HG03097 (cell line): ENCODE results near the gene GPN1.
"Not testable (repeated sequence)": the region's sequence is repeated elsewhere in the genome, so short reads cannot be mapped to it uniquely, and the experiment has no call there.

Source experiments
- ATAC-seq: cut with Tn5 transposase; IDR thresholded peaks from one replicate; pipeline ENCODE4 v1.9.1; 2021; ENCODE audit not compliant: unreplicated experiment, low FRiP score

Gene GPN1

DNA sequence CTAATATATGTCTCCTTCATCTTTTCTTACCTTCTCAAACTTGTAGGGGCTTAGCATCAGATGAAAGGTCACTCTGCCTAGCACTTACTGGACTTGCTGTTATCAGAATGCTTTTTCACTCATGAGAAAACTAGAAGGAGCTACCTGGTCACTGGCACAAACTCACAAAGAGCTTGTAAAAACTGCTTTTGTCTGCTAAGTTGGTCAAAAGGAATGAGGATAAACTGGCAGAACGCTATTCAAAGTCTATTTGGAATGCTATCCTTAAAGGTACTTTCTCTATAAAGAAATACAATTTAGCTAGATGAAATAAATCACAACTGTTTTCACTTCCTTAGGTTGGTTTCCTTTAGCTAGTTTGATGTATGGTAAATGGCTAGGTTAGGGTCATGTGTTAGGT, 2.5 kb upstream of the GPN1 start:
- not testable (repeated sequence) for ATAC-seq

DNA sequence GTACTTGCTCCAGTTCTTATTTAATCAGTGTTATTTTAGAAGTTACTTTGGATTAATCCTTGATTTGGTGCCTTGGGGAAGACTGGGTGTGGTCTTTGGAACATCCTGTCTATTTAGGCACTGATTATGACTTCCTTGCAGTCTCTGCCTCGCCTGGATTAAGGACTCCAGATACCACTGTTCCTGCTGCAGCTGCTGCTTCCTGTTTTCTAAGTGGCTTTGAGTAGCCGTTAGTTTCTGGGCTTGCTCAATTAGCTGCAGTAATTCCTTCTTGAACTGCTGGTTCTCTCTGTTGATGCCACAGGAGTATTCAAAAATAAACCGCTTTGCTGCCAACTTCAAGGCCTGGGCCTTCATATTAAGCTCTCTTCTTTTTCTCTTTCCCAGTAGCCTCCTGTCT, 1.9 kb upstream of the GPN1 start:
- ATAC-seq: not testable (repeated sequence)

DNA sequence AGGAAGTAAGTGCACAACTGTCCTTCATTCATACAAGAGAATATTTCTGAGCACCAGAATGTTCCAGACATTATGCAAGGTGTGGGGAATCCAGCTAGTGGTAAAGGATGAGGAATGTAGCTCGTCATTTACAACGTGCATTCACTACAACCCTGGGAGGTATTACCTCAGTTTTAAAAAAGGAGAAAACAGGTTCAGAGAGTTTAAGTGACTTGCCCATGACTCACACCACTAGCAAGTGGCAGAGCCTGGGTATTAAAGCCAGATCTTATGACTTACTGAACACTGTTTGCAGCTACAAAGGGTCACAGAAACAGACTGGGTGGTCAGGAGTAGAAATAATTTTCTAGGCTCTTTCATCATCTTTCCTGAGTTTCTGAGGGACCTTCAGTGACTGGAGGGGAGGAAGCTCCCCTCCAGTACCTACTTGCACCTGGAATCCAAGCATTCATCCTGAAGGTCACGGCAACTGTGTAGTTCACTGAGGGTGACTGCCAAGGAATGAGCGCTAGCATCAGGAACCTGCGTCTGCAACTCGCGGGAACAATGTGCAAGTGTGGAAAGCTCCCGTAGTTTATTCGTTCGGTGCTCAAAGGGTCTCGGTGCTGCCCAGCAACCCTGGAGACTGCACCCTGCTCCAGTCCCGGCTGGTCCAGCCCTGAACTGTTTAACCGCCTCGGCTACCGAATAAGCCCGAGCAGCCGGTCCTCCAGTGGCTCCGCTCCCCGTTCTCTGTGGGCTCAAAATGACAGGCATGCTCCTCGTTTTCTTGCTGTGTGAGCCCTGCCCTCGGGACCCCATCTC, 685 bp upstream of the GPN1 start:
- peak; percentile 15 for ATAC-seq

- ATAC-seq: not testable (repeated sequence)
Observed at GRCh38 chr2:27630257-27630656, 1.4 kb downstream of the GPN1 start.

DNA sequence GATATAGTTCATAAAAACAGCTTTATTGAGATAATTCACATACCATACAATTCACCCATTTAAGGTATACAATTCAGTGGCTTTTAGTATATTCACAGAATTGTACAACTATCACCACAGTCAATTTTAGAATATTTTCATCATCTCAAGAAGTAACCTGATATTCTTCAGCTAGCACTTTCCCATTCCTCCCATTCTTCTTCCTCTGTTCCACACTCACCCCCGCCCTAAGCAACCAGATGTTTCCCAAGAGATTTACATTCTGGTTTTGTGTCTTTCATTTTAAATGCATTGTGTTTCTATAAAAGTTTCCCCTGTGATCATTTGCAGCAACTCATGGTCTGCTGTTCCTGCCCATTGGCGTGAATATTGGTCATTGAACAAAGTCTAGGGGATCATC, 5.4 kb downstream of the GPN1 start:
- no peak for ATAC-seq

GRCh38 chr2:27636766-27637165, 7.9 kb downstream of the GPN1 start:
- no peak for ATAC-seq

- ATAC-seq: no peak
Observed at GRCh38 chr2:27638037-27638637, 9.3 kb downstream of the GPN1 start.

GRCh38 chr2:27638709-27639108, 9.9 kb downstream of the GPN1 start:
- no peak for ATAC-seq

DNA sequence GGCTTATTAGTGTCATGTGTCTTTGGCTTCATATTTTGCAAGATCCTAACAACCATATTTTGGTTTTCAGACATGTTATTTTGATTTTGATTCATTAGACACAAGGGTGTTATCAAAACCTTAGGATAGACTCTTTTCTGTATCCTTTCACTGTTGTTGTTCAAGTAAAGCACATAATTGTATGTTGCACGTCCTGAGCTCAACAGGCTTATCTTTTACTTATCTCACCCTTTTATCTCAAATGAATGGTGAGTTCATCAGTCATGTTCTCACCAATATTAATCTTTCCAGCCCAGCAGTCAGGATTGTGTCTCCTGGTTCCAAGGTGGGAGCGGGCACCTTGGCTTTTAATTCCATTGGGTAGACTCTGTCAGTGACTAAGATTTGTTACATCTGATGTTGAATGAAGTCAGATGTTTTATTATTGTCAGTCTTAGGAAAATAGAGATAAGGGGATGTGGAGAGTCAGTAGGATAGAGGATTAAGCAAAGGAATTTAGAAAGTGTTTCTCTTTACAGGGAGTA, 11.9 kb downstream of the GPN1 start:
- ATAC-seq: no peak

- no peak for ATAC-seq
Observed at GRCh38 chr2:27645197-27645596, 16.3 kb downstream of the GPN1 start.

- no peak for ATAC-seq
Observed at GRCh38 chr2:27647289-27647688, 18.4 kb downstream of the GPN1 start.

DNA sequence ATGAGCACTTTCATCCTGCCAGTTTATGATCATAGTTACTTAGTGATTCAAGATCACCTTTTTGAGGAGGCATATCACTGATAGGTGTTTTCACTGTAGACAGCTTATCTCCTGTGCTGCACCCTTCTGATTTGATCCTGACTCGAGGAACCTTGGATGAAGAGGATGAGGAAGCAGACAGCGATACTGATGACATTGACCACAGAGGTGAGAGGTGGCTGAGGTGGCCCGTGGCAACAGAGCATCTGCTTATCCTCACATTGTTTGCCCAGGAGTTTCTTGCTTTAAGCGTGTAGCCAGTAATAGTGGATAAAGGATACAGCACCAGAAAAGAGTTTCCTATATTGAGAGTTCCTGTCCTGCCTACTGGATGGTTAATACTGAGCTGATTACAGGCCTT, 18.9 kb downstream of the GPN1 start:
- no peak for ATAC-seq

GRCh38 chr2:27651056-27651455, 22.2 kb downstream of the GPN1 start:
- ATAC-seq: no peak

DNA sequence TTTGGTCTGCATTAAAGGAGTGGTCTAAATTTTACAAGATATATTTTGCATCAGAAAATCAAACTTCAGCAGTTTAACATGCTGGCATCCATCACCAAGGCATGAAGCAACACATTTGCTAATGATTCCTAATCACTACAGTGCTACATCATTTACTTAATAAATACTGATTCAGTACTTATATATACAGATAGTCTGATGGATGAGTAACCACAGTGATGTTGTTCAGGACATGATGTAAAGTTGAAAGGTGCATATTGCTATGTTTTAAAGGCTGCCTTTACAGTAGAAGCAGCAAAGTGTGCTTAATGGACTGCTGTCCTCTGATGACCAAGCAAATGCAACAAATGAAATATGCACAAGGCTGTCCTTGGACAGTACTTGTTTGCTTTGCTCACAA, 23.5 kb downstream of the GPN1 start:
- no peak for ATAC-seq

DNA sequence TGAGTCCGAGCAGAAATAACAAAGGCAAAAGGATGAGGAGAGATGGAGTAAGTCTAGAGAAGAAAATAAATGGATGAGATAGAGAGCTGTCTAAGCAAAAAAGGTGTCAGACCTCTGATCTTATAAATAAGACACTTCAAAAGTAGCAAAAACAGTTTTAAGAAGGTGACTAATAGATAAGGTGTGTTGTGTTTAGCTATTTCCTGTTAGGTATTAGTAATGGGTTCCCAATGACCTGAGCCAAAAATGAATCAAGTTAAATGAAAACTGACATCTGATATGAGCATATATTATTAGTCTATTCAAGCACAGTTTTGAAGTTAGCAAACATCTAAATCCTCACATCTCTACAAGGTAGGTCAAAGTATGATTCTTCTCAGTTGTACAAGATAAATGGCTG, 23.9 kb downstream of the GPN1 start:
- no peak for ATAC-seq

- no peak for ATAC-seq
Observed at GRCh38 chr2:27653397-27653796, 24.5 kb downstream of the GPN1 start.

GRCh38 chr2:27655155-27655951, 26.5 kb downstream of the GPN1 start:
- ATAC-seq: no peak

- ATAC-seq: no peak
Observed at GRCh38 chr2:27661371-27661770, 32.5 kb downstream of the GPN1 start.

GRCh38 chr2:27663285-27664153, 34.7 kb downstream of the GPN1 start, which contains the start of the genes SLC4A1AP and SUPT7L:
TSS of gene SLC4A1AP (plus strand) at chr2:27663889. CDS start at chr2:27663915, 26 bp downstream.
TSS of gene SUPT7L (minus strand) at chr2:27663614. CDS start at chr2:27662192, 1,422 bp downstream.
- ATAC-seq: peak; percentile 68

DNA sequence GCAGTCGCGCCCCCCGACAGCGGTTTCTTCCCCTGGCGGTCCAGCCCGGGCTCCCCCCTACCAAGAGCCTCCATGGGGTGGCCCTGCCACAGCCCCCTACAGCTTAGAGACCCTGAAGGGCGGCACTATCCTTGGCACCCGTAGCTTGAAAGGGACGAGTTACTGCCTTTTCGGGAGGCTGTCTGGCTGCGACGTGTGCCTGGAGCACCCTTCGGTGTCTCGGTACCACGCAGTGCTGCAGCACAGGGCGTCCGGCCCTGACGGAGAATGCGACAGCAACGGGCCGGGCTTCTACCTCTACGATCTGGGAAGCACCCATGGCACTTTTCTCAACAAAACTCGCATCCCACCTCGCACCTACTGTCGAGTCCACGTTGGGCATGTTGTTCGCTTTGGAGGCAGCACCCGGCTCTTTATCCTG, 35.3 kb downstream of the GPN1 start:
- peak; percentile 30 for ATAC-seq
